ENCODE measurements around the gene CERK.

DNA sequence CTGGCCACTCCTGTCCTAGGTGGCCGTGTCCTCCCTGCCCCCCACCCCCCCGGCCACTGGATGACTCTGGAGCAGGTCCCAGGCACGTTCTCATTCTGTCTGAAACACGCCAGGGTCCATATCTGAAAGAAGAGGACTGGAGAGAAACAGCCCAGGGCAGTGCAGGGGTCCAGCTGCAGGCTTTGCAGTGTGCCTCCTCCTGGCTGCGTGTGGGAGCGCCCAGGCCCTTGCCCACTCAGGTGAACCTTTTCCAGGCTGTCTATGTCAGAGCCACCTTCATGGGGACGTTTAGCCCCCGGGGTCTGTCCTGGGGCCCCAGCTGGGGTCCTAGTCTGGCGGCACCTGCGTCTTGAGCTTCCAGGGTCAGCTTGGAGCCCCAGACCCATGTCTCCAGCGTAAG is 102.3 kb downstream of the CERK start:
- TF ChIP-seq GATA2 (IDR thresholded peaks at IDR 0.05; ENCODE audit: low read depth, low read length) (no peak), GATA3 (IDR thresholded peaks at IDR 0.05; ENCODE audit: low read depth, low read length) (no peak)
